AG09309 (cell line): ENCODE results near the gene TBX18.

ENCODE experiments used
- DNase-seq: peaks from one replicate; pipeline ENCODE4 v3.0.0-alpha.2; 2010; ENCODE audit warnings: low read depth
- H3K4me3 ChIP-seq: 2 replicates; pipeline ENCODE4 v1.5.1; 2011; ENCODE audit warnings: mild to moderate bottlenecking, low read depth, low read length, moderate library complexity; ENCODE audit not compliant: control insufficient read depth
- TF ChIP-seq, protein P1 (sequence below): IDR thresholded peaks from 2 replicates; pipeline ENCODE4 v1.5.1; 2011; ENCODE audit warnings: mild to moderate bottlenecking, low read depth, low read length, inconsistent platforms; ENCODE audit not compliant: insufficient read depth, control insufficient read depth; ENCODE audit errors: missing control alignments

TBX18 gene

DNA sequence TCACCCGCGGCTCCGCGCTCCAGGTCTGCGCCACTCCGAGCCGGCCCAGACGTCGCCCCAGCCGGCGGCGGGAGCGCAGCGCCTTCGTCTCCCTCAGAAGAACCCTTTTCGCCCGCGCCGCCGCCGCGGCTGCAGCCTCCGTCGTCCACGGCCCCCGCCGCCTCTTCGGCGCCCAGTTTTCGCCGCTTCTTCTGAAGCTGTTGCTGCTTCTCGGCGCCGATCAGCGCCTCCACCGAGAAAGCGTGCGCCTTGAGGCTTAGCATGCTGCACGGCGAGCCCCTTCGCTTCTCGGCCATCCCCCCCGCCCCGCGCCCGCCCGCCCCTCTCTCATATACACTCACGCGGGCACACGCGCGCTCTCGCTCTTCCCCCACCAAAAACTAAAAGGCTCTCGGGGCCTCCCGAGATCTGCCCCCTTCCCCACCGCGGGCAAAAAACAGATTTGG is 489 bp downstream of the TBX18 start:
- TF ChIP-seq, protein P1, sequence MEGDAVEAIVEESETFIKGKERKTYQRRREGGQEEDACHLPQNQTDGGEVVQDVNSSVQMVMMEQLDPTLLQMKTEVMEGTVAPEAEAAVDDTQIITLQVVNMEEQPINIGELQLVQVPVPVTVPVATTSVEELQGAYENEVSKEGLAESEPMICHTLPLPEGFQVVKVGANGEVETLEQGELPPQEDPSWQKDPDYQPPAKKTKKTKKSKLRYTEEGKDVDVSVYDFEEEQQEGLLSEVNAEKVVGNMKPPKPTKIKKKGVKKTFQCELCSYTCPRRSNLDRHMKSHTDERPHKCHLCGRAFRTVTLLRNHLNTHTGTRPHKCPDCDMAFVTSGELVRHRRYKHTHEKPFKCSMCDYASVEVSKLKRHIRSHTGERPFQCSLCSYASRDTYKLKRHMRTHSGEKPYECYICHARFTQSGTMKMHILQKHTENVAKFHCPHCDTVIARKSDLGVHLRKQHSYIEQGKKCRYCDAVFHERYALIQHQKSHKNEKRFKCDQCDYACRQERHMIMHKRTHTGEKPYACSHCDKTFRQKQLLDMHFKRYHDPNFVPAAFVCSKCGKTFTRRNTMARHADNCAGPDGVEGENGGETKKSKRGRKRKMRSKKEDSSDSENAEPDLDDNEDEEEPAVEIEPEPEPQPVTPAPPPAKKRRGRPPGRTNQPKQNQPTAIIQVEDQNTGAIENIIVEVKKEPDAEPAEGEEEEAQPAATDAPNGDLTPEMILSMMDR = no peak
- peak overlapping the region; percentile 61 for H3K4me3 ChIP-seq
- DNase-seq = no peak

DNA sequence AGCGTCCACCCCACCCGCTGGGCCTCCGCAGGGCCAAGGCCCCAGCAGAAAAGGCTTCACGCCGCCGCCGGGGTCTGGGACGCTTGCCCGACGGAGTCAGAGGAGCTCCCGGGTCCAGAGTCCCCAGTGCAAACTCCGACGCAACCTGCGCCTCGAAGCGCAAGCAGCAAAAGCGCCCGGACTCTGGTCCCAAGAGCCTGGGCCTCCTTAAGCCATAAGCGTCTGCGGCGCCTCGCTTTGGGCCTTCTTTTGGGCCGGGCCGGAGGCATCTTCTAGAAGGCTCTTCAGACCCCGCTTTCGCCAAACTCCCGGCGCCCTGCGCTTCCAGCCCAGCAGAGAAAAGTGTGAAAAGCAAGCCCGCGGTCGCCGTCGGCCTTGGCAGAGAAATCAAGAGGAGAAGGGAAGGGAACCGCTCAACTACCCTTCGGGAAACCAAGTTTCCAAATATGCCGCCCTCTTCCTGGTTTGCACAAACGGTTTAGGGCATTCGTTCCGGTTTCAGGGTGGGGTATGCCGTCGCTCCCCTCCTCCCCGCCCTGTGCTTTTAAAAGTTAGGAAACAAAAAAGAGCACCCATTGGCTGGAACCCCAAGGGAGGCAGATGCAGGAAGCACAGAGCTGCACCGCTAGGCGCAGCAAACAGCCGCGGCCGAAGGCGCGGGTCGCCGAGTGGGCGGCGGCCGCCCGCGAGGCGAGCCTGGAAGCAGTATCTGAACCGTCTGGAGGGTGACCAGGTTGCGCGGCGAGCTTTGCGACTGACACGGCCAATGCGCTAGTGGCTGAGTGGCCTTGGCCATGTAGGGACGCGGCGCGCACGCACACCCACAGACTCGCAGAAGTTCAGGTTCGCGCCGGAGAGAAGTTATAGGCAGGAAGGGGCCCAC is 1.2 kb downstream of the TBX18 start:
- DNase-seq = peak; percentile 87
- TF ChIP-seq, protein P1 = peak; percentile 7
- H3K4me3 ChIP-seq = peak overlapping the region; percentile 61

DNA sequence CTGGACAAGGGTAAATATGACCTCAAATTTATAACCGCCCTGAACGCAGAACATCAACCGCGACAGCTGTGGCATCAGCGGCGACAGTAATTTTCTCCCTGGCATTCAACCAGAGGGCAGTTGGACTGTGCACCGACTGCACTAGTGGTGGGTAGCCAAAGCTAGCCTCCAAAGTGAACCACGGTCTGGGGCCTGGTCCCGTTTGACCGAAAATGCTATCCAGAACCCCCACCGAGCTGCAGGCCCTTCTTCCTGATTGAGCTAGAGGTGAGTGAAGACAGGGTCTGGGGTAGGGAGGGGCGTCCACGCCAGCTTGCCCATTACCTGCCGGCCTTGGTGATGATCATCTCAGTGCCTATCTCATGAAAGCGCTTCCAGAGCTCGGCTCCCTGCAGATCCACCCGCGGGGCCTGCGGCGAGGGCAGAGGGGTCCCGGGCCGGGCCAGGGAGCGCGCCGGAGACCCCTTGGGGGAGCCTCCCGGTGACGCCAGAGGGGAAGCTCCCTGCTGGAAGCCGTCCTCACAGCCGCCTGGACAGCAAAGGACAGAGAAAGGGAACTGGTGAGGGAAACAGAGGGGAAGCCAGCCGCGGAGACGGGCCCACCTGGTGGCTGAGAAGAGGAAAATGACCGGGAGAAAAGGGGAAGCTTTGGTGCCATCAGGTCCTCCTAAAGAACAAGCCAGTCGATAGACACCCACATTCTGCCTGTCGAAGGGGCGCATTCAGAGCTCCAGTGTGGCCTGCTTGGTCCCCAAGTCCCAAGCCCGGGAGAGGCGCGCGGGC is 2.0 kb downstream of the TBX18 start:
- DNase-seq = no peak
- TF ChIP-seq, protein P1 = peak; percentile 34
- peak overlapping the region; percentile 61 for H3K4me3 ChIP-seq

DNA sequence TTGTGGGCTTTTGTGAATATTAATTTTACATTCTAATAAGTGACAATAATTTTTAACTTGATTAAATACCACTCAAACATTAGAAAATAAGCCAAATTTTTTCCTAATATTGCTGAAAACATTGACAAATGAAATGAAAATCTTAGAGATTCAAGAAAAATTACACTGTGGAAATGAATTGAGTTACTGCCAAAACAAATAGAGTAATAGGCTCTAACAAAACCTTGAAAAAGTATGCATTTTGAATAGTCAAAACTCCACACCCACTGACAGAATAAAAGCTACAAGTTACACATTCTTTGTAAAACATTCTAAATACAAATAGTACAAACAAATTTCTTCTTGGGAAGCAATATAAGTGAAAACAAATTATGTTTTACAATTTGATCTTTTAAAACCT is 5.9 kb downstream of the TBX18 start:
- no peak overlapping the region for H3K4me3 ChIP-seq
- TF ChIP-seq, protein P1 = no peak
- DNase-seq = no peak

DNA sequence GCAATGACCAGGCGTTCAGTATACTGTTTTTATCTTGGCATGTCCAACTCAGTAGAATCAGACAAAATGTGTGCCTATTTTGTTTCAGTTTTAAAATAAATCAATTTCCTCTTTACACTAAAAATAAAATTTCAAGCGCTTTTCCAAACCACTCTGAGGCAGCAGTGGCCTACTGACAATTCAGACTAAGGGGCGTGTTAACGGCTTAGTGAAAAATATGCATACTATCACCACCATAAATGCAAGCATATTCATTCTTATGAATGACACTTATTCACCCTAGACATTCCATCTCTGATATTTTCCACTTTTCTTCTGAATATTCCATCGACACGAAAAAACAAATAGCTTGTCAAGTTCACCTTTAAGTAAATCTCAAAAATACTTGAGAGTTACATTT is 7.5 kb downstream of the TBX18 start:
- no peak for DNase-seq
- H3K4me3 ChIP-seq = no peak overlapping the region
- TF ChIP-seq, protein P1 = no peak

DNA sequence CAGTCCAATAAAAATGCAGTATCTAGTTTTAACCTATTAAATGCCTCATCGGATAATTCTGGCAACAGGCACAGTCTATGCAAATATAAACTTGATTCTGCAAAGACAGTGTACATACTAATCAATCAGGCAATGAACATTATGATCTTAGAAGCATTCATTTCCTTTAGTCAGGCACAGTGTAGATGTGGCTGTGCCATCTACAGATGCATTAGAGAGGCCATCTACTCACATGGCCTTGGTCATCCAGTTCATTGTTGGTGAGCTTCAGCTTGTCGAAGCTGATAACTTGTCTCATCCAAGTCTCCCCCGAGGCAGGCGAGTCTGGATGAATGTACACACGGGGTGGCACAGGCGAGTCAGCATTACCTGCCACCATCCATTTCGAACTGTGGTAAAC is 7.9 kb downstream of the TBX18 start:
- DNase-seq = no peak
- H3K4me3 ChIP-seq = no peak overlapping the region
- TF ChIP-seq, protein P1 = no peak
